ENCODE measurements around the gene MRPL4. TPM values are rescaled to one million over a fixed set of nuclear protein-coding genes. Genes with fewer than 3 reads are reported as not detected.

The MRPL4 gene
- total and polyA plus RNA-seq, 2 experiments from 2014 or later, result 92.0 to 171 TPM

GRCh38 chr19:10226021-10226375, 26.0 kb upstream of the MRPL4 start:
- no peak for ATAC-seq
- Histone ChIP-seq H3F3A (replicated peaks; ENCODE audit: low read depth) (peaks cover 5% of the 10 kb centered on the region; the same call in 1 of the 2 replicates), H3K27me3 (ENCODE audit: insufficient read depth) (no peaks in the 10 kb centered on the region)

More at GRCh38 chr19:10226021-10226375, 26.0 kb upstream of the MRPL4 start:
- Mint-ChIP-seq H3K27me3 (ENCODE audit: insufficient read depth, low read depth, poor library complexity) (peaks cover 15% of the 10 kb centered on the region), H3K36me3 (ENCODE audit: low read depth) (peaks cover 8% of the 10 kb centered on the region), H3K27ac (no peak overlapping the region), H3K9me3 (no peaks in the 10 kb centered on the region; the same call in 2 of the 3 replicates), H3K4me3 (no peak overlapping the region), H3K4me1 (peaks cover 21% of the 10 kb centered on the region)
- Histone ChIP-seq H3K4me2 (no peak overlapping the region), H2AFZ (no peak overlapping the region), H3K4me3 (no peak overlapping the region), H4K20me1 (replicated peaks; ENCODE audit: insufficient read depth) (no peaks in the 10 kb centered on the region; the same call in 1 of the 2 replicates), H3K4me1 (ENCODE audit: insufficient read depth) (peaks cover 3% of the 10 kb centered on the region), H3K27ac (ENCODE audit: low read depth) (no peak overlapping the region; the same call in 1 of the 2 replicates), H3K79me2 (replicated peaks; ENCODE audit: insufficient read depth) (peaks cover 8% of the 10 kb centered on the region; the same call in 1 of the 2 replicates), H3K36me3 (ENCODE audit: insufficient read depth) (no peaks in the 10 kb centered on the region), H3K9me2 (ENCODE audit: insufficient read depth) (no peaks in the 10 kb centered on the region)
- no peak for DNase-seq (ENCODE audit: low spot score)
- TF ChIP-seq, protein P1, sequence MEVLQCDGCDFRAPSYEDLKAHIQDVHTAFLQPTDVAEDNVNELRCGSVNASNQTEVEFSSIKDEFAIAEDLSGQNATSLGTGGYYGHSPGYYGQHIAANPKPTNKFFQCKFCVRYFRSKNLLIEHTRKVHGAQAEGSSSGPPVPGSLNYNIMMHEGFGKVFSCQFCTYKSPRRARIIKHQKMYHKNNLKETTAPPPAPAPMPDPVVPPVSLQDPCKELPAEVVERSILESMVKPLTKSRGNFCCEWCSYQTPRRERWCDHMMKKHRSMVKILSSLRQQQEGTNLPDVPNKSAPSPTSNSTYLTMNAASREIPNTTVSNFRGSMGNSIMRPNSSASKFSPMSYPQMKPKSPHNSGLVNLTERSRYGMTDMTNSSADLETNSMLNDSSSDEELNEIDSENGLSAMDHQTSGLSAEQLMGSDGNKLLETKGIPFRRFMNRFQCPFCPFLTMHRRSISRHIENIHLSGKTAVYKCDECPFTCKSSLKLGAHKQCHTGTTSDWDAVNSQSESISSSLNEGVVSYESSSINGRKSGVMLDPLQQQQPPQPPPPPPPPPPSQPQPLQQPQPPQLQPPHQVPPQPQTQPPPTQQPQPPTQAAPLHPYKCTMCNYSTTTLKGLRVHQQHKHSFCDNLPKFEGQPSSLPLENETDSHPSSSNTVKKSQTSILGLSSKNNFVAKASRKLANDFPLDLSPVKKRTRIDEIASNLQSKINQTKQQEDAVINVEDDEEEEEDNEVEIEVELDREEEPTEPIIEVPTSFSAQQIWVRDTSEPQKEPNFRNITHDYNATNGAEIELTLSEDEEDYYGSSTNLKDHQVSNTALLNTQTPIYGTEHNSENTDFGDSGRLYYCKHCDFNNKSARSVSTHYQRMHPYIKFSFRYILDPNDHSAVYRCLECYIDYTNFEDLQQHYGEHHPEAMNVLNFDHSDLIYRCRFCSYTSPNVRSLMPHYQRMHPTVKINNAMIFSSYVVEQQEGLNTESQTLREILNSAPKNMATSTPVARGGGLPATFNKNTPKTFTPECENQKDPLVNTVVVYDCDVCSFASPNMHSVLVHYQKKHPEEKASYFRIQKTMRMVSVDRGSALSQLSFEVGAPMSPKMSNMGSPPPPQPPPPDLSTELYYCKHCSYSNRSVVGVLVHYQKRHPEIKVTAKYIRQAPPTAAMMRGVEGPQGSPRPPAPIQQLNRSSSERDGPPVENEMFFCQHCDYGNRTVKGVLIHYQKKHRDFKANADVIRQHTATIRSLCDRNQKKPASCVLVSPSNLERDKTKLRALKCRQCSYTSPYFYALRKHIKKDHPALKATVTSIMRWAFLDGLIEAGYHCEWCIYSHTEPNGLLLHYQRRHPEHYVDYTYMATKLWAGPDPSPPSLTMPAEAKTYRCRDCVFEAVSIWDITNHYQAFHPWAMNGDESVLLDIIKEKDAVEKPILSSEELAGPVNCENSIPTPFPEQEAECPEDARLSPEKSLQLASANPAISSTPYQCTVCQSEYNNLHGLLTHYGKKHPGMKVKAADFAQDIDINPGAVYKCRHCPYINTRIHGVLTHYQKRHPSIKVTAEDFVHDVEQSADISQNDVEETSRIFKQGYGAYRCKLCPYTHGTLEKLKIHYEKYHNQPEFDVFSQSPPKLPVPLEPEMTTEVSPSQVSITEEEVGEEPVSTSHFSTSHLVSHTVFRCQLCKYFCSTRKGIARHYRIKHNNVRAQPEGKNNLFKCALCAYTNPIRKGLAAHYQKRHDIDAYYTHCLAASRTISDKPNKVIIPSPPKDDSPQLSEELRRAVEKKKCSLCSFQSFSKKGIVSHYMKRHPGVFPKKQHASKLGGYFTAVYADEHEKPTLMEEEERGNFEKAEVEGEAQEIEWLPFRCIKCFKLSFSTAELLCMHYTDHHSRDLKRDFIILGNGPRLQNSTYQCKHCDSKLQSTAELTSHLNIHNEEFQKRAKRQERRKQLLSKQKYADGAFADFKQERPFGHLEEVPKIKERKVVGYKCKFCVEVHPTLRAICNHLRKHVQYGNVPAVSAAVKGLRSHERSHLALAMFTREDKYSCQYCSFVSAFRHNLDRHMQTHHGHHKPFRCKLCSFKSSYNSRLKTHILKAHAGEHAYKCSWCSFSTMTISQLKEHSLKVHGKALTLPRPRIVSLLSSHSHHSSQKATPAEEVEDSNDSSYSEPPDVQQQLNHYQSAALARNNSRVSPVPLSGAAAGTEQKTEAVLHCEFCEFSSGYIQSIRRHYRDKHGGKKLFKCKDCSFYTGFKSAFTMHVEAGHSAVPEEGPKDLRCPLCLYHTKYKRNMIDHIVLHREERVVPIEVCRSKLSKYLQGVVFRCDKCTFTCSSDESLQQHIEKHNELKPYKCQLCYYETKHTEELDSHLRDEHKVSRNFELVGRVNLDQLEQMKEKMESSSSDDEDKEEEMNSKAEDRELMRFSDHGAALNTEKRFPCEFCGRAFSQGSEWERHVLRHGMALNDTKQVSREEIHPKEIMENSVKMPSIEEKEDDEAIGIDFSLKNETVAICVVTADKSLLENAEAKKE (CRISPR knock-in tag; IDR thresholded peaks at IDR 0.05), result no peak
- TF ChIP-seq STAT1 (IDR thresholded peaks at IDR 0.05; ENCODE audit: unreplicated experiment) (no peak), POLR2AphosphoS5 (IDR thresholded peaks at IDR 0.05; ENCODE audit: low read depth) (no peak)
